GM12873 (cell line): Measurements from ENCODE around the gene DCAF5.

Experiments used
- CTCF ChIP-seq: IDR thresholded peaks from 2 replicates; pipeline ENCODE4 v1.5.1; 2012; ENCODE audit warnings: low read depth, mild to moderate bottlenecking, moderate library complexity, low read length, control low read depth; ENCODE audit not compliant: insufficient read depth; ENCODE audit errors: missing control alignments

The DCAF5 gene

GRCh38 chr14:69139743-69140142, 13.2 kb downstream of the DCAF5 start:
- no peak for TF ChIP-seq CTCF

GRCh38 chr14:69137843-69138535, 14.9 kb downstream of the DCAF5 start:
- TF ChIP-seq CTCF: no peak

- TF ChIP-seq CTCF: no peak
Measured at GRCh38 chr14:69137416-69137815, 15.5 kb downstream of the DCAF5 start.

DNA sequence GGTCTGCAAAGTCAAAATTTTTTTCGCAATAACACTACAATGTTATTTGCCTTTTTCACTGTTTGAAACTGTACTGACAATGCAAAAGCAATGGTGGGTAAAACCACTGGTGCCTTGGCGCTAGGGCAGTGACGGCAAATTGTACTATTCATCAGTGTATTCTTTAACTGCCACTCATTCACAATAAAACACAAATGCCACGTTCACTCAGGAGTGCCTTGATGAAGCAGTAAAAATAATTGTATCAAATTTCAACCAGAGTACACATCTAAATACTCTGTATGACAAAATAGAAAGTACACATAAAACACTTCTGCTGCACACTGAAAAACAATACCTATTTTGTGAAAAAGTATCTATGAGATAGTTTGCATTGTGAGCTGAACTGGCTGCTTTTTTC, 17.8 kb downstream of the DCAF5 start:
- no peak for TF ChIP-seq CTCF

- no peak for TF ChIP-seq CTCF
Measured at GRCh38 chr14:69133206-69134125, 19.5 kb downstream of the DCAF5 start.

DNA sequence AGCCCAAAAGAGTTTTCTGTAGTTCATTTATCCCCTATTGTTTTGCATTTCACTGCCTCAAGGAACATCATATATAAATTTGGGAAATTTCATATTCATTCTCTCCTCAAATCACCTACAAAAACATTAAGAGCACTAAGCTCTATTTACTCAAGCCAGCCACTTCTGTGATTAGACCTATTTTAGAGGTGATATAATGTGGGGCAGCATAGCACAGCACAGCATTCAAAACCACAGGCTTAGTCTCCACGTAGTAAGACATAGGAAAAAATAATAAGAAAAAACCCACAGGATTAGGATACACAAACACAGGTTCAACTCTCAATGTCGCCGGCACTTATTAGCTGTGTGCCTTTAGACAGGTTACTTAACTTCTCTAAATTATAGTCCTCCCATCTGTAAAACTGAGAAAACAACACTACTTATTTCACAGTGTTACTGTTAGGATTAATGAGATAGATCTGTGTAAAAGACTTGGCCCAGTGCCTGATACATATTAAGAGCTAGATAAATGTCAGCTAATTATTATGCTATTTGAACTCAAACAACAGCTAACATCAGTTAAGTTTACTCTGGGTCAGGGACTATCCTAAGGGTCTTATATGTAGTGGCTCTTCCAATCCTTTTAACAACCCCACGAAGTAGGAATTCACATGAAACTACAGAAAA, 20.3 kb downstream of the DCAF5 start:
- TF ChIP-seq CTCF: no peak

GRCh38 chr14:69131176-69131575, 21.7 kb downstream of the DCAF5 start:
- TF ChIP-seq CTCF: no peak
